Measurements from ENCODE around the gene PROB1. TPM values are rescaled to one million over a fixed set of nuclear protein-coding genes. Genes with fewer than 3 reads are reported as not detected.

PROB1 gene
- total and polyA plus RNA-seq, 9 of the 15 experiments (the other 6 are each of a cell fraction or from before 2014, with no cell fraction given), result 0.01 to 1.8 (median 0.47) TPM

- TF ChIP-seq MGA (IDR thresholded peaks at IDR 0.05) (peak; percentile 28; the same call in 1 of the 2 replicates), PML (IDR thresholded peaks at IDR 0.05; ENCODE audit: low read length) (peak; percentile 89; the same call in 1 of the 2 replicates), CBX1 (IDR thresholded peaks at IDR 0.05; ENCODE audit: low read depth) (peak; percentile 87), RBM25 (IDR thresholded peaks at IDR 0.05; ENCODE audit: low read depth, low read length, severe bottlenecking) (no peak), XRCC5 (IDR thresholded peaks at IDR 0.05; ENCODE audit: low read depth, low read length) (peak; percentile 43), SIN3A (IDR thresholded peaks at IDR 0.05; ENCODE audit: borderline replicate concordance in 2 of 2, control insufficient read depth in 1 of 2, low read depth in 2 of 2, low read length in 2 of 2) (peak in 1 of 2 experiments; percentile 70; a peak in 2 of 4 replicates), PRDM10 (IDR thresholded peaks at IDR 0.05; ENCODE audit: partially characterized antibody) (no peak), WHSC1 (IDR thresholded peaks at IDR 0.05; ENCODE audit: low read length) (no peak), PATZ1 (CRISPR knock-in tag; IDR thresholded peaks at IDR 0.05; ENCODE audit: borderline replicate concordance) (no peak)
Measured at GRCh38 chr5:139341689-139342422, 53.0 kb downstream of the PROB1 start, which contains the start of gene PAIP2 (continued).
